ENCODE data around the gene MAPK14.

MAPK14 gene

GRCh38 chr6:36136034-36136433 lies 108.4 kb downstream of the MAPK14 start:
- no peaks in the 10 kb centered on the region for H3K27me3 ChIP-seq (ENCODE audit: insufficient read depth, low read length)
- H2AFZ ChIP-seq (ENCODE audit: low read length): no peak overlapping the region
- no peaks in the 10 kb centered on the region for H3F3A ChIP-seq (ENCODE audit: insufficient read depth, low read length)
- H3K27ac ChIP-seq (ENCODE audit: low read depth, low read length, poor library complexity, severe bottlenecking): no peak overlapping the region
- H3K9ac ChIP-seq (ENCODE audit: low read length): no peak overlapping the region
- no peaks in the 10 kb centered on the region for H3K9me3 ChIP-seq (ENCODE audit: low read length)
- H3K79me2 ChIP-seq (ENCODE audit: insufficient read depth, low read length): no peaks in the 10 kb centered on the region
- no peak overlapping the region for H3K4me2 ChIP-seq (ENCODE audit: low read length)
- TF ChIP-seq, protein P1, sequence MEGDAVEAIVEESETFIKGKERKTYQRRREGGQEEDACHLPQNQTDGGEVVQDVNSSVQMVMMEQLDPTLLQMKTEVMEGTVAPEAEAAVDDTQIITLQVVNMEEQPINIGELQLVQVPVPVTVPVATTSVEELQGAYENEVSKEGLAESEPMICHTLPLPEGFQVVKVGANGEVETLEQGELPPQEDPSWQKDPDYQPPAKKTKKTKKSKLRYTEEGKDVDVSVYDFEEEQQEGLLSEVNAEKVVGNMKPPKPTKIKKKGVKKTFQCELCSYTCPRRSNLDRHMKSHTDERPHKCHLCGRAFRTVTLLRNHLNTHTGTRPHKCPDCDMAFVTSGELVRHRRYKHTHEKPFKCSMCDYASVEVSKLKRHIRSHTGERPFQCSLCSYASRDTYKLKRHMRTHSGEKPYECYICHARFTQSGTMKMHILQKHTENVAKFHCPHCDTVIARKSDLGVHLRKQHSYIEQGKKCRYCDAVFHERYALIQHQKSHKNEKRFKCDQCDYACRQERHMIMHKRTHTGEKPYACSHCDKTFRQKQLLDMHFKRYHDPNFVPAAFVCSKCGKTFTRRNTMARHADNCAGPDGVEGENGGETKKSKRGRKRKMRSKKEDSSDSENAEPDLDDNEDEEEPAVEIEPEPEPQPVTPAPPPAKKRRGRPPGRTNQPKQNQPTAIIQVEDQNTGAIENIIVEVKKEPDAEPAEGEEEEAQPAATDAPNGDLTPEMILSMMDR (IDR thresholded peaks at IDR 0.05; ENCODE audit: low read length): no peak
- TF ChIP-seq EZH2 (IDR thresholded peaks at IDR 0.05; ENCODE audit: borderline replicate concordance, low read length): no peak
- no peaks in the 10 kb centered on the region for H3K36me3 ChIP-seq (ENCODE audit: insufficient read depth, low read length)
- no peaks in the 10 kb centered on the region for H3K9me2 ChIP-seq (ENCODE audit: low read depth, low read length)
- H3K4me3 ChIP-seq (ENCODE audit: low read depth, low read length, poor library complexity, severe bottlenecking): no peak overlapping the region
- H3K4me1 ChIP-seq (ENCODE audit: insufficient read depth, low read length, severe bottlenecking): peaks cover 13% of the 10 kb centered on the region
- H4K20me1 ChIP-seq (ENCODE audit: insufficient read depth, low read length): no peaks in the 10 kb centered on the region

DNA sequence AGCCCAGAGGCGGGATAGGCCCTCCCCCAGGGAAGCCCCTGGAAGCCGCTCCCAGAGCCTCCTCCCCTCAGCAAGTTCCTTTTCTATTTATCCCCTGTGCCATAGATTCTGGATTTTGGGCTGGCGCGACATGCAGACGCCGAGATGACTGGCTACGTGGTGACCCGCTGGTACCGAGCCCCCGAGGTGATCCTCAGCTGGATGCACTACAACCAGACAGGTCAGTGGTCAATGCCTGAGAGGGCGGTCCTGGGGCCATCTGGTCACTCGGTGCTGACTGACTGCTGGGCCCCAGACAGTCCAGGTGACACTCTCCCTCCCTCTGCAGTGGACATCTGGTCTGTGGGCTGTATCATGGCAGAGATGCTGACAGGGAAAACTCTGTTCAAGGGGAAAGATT lies 108.9 kb downstream of the MAPK14 start:
- Histone ChIP-seq H3K9me2 (ENCODE audit: low read depth, low read length) (no peaks in the 10 kb centered on the region), H3K9ac (ENCODE audit: low read length) (no peak overlapping the region), H3K36me3 (ENCODE audit: insufficient read depth, low read length) (no peaks in the 10 kb centered on the region), H3K4me1 (ENCODE audit: insufficient read depth, low read length, severe bottlenecking) (peaks cover 8% of the 10 kb centered on the region), H3K27ac (ENCODE audit: low read depth, low read length, poor library complexity, severe bottlenecking) (no peak overlapping the region), H4K20me1 (ENCODE audit: insufficient read depth, low read length) (no peaks in the 10 kb centered on the region), H3K27me3 (ENCODE audit: insufficient read depth, low read length) (no peaks in the 10 kb centered on the region), H3K79me2 (ENCODE audit: insufficient read depth, low read length) (no peaks in the 10 kb centered on the region), H2AFZ (ENCODE audit: low read length) (no peak overlapping the region), H3K9me3 (ENCODE audit: low read length) (no peaks in the 10 kb centered on the region), H3K4me2 (ENCODE audit: low read length) (no peak overlapping the region), H3K4me3 (ENCODE audit: low read depth, low read length, poor library complexity, severe bottlenecking) (no peak overlapping the region), H3F3A (ENCODE audit: insufficient read depth, low read length) (no peaks in the 10 kb centered on the region)
- TF ChIP-seq EZH2 (IDR thresholded peaks at IDR 0.05; ENCODE audit: borderline replicate concordance, low read length): no peak
- TF ChIP-seq, protein P1 (IDR thresholded peaks at IDR 0.05; ENCODE audit: low read length): no peak

DNA sequence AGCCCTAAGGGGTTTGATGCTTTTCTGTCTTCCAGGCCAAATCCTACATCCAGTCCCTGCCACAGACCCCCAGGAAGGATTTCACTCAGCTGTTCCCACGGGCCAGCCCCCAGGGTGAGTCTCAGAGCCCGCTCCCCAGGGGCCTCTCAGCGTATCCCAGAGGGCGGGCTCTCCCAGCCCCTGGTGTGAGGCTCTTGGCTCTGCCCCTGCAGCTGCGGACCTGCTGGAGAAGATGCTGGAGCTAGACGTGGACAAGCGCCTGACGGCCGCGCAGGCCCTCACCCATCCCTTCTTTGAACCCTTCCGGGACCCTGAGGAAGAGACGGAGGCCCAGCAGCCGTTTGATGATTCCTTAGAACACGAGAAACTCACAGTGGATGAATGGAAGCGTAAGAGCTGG lies 111.1 kb downstream of the MAPK14 start:
- H3K27ac ChIP-seq (ENCODE audit: low read depth, low read length, poor library complexity, severe bottlenecking): no peak overlapping the region
- no peaks in the 10 kb centered on the region for H3K9me3 ChIP-seq (ENCODE audit: low read length)
- no peak overlapping the region for H2AFZ ChIP-seq (ENCODE audit: low read length)
- no peaks in the 10 kb centered on the region for H3K9me2 ChIP-seq (ENCODE audit: low read depth, low read length)
- no peaks in the 10 kb centered on the region for H3K4me1 ChIP-seq (ENCODE audit: insufficient read depth, low read length, severe bottlenecking)
- no peaks in the 10 kb centered on the region for H3K27me3 ChIP-seq (ENCODE audit: insufficient read depth, low read length)
- H3K4me2 ChIP-seq (ENCODE audit: low read length): no peak overlapping the region
- TF ChIP-seq, protein P1 (IDR thresholded peaks at IDR 0.05; ENCODE audit: low read length): no peak
- TF ChIP-seq EZH2 (IDR thresholded peaks at IDR 0.05; ENCODE audit: borderline replicate concordance, low read length): no peak
- H3F3A ChIP-seq (ENCODE audit: insufficient read depth, low read length): no peaks in the 10 kb centered on the region
- H3K4me3 ChIP-seq (ENCODE audit: low read depth, low read length, poor library complexity, severe bottlenecking): no peak overlapping the region
- H3K9ac ChIP-seq (ENCODE audit: low read length): no peak overlapping the region
- no peaks in the 10 kb centered on the region for H4K20me1 ChIP-seq (ENCODE audit: insufficient read depth, low read length)
- no peaks in the 10 kb centered on the region for H3K36me3 ChIP-seq (ENCODE audit: insufficient read depth, low read length)
- H3K79me2 ChIP-seq (ENCODE audit: insufficient read depth, low read length): no peaks in the 10 kb centered on the region
